ENCODE results near the gene ALCAM.

Gene ALCAM

DNA sequence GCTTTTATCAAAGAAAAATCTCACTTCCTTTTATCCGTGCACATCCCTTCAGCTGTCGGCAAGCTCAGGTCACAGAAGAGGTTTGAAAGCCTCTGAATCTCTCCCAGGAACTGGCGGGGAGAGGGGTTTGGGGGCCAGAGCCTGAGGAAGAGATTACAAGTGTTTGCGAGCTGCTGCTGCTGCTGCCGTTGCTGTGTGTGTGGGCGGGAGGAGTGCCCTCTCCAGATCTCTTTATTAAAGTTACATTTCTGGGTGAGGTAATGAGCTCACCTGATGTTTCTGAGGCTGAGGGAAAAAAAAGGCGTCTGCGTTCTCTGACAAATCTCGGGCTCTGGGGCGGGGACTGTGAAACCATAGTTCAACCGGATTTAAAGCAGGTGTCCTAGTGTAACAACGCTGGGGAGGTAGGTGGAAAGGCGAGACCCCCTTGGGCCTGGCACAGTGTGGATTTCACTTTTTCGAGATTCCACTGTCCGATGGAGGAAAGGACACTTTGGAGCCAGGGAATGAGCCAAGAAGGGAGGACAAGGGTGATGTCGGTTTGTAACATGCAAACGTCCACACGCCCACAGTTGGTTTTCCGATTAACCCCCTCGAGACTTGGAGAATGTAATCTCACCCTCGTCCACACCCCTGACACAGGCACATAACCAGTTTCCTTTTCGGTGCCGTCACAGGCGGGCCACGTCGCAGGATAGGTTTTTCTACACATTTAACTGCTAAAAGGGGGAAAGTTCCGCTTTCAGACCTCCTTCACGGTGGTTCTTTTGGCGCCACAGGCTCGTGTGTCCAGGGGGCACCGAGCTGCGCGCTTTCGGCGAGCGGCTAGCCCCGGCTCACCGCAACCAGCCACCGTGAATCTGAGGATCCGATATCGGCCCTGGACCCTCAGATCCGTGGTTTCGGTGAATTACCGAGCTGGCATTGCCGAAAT lies 2.1 kb downstream of the ALCAM start:
- POLR2A ChIA-PET (ENCODE audit: low non-redundant PET): interaction anchor here (0.6 to 0.9 kb wide), 2 partner anchors 44 to 158 kb away, joined by 3 read pairs; no protein-coding TSS in a partner anchor
- H3K27ac ChIP-seq: peak overlapping the region; percentile 97
- CTCF ChIA-PET: interaction anchor here (0.5 to 1.1 kb wide), 6 partner anchors 11 to 1095 kb away, joined by 3 to 4 read pairs (median 4); no protein-coding TSS in a partner anchor
- TF ChIP-seq, protein P1, sequence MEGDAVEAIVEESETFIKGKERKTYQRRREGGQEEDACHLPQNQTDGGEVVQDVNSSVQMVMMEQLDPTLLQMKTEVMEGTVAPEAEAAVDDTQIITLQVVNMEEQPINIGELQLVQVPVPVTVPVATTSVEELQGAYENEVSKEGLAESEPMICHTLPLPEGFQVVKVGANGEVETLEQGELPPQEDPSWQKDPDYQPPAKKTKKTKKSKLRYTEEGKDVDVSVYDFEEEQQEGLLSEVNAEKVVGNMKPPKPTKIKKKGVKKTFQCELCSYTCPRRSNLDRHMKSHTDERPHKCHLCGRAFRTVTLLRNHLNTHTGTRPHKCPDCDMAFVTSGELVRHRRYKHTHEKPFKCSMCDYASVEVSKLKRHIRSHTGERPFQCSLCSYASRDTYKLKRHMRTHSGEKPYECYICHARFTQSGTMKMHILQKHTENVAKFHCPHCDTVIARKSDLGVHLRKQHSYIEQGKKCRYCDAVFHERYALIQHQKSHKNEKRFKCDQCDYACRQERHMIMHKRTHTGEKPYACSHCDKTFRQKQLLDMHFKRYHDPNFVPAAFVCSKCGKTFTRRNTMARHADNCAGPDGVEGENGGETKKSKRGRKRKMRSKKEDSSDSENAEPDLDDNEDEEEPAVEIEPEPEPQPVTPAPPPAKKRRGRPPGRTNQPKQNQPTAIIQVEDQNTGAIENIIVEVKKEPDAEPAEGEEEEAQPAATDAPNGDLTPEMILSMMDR (conservative IDR thresholded peaks at IDR 0.05; ENCODE audit: low read depth): no peak
- peak; percentile 68 for DNase-seq (ENCODE audit: low spot score)

DNA sequence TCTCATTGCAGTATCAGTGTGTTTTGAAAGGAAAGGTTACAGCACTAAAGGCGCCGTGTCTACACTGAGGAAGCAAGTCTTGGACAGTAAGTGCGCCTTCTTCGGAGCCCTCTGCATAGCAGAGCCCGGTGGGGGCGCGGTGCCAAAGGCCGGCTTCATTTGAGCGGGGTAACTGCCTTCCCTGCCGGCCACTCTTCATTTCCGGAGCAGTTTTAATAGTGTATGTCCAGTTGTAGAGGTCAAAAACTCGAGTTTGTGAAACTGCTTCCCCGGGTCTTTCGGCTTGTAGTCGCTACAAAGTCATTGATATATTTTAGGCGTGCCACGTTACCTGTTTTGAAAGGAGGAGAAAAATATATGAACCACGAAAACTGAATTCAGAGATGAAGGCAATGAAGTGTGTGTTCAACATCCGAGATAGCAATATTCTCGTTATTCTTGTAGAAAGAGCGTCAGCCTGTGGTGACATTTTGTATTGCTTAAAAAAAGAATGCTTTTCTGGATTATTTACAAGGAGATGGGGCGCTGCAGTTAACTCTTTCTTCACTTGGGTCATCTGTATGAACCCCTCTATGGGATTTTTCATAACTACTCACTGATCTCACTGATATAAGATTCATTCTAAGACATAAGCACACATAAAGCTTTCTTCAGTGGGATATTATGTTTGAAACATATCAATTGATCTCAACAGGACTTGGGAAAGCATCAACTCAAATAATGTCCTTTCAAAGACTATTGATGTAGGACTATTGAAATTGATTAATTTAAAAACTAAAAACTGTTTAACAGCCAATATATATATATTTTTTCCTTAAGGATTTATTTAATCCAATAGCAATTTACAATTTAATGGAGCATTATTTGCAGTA lies 3.0 kb downstream of the ALCAM start:
- ChIA-PET POLR2A (ENCODE audit: low non-redundant PET) (no interaction called here), CTCF (interaction anchor here (0.6 to 1.0 kb wide), 6 partner anchors 36 to 793 kb away, joined by 3 to 4 read pairs (median 4); no protein-coding TSS in a partner anchor)
- peak overlapping the region; percentile 97 for H3K27ac ChIP-seq
- peak; percentile 16 for DNase-seq (ENCODE audit: low spot score)
- TF ChIP-seq, protein P1 (conservative IDR thresholded peaks at IDR 0.05; ENCODE audit: low read depth): peak; percentile 92

DNA sequence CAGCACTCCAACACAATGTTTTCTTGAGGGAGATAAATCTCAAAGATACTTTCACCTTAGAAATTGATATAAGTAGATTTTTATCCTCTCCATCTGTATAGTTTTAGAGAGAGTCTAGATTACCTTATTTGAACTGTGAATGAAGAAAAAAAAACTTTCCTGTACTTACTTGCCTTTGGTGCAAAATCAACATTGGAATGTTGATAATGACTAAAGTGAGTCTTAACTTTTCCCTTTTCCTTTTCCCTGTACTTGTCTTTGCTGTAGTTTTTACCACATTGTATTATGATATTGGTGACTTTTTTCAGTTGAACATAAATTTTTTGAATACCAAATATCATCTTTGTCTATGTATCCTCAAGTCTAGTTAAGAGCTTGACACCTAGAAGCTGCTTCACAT lies 6.7 kb downstream of the ALCAM start:
- TF ChIP-seq, protein P1 (conservative IDR thresholded peaks at IDR 0.05; ENCODE audit: low read depth): no peak
- ChIA-PET CTCF (no interaction called here), POLR2A (ENCODE audit: low non-redundant PET) (no interaction called here)
- no peak for DNase-seq (ENCODE audit: low spot score)
- no peak overlapping the region for H3K27ac ChIP-seq

DNA sequence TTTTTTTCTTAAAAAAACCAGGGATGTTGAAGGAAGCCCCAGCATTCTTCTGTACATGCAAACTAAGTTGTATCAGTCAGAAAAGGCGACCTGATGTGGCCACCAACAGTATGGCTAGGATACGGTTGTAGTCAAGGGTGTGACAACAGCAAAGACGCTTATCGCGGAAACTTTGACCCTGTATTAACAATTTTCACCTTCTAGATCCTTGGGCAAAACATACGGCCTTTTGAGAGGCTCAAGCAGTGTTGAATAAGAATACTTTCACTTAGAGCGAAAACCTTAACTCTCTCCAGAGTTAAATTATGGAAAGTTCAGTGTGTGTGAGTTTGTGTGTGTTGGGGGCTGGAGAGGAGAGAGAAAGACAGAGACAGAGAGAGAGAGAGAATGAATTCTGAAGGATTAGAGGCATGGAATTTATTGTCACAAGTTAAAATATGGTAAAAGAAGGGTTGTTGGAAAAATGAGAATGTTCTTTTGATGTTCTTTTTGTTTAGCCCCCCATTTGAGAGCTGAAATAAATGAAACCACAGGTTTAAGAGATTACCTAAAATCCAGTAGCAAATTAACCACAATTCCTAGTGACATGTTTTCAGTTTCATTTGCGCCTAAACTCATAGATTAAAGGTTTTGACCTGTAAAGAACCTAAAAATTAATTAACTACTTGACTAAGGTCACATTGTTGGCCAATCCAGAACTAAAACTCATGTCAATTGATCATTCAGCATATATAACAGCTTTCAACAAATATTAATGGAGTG lies 9.2 kb downstream of the ALCAM start:
- TF ChIP-seq, protein P1 (conservative IDR thresholded peaks at IDR 0.05; ENCODE audit: low read depth): no peak
- ChIA-PET POLR2A (ENCODE audit: low non-redundant PET) (no interaction called here), CTCF (interaction anchor here (0.6 kb wide), 2 partner anchors 430 to 1190 kb away, joined by 3 to 6 read pairs; no protein-coding TSS in a partner anchor)
- no peak for DNase-seq (ENCODE audit: low spot score)
- H3K27ac ChIP-seq: no peak overlapping the region

DNA sequence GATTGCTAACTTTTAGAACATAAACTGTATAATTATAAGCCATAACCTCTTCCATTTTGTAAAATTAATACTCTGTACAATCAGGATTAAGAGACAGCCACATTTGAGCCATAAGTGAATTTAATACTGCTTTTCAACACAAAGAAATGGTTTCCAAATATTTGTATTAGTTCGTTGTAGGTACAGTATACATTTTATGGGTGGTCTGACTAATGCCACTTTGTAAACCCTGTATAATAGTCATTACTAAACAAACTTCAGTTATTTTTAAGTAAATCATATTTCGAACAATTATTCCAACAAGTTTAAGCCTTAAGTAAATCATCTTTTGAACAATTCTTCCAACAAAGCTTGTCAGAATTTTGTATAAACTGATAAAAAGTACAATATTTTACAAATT lies 11.0 kb downstream of the ALCAM start:
- ChIA-PET POLR2A (ENCODE audit: low non-redundant PET) (no interaction called here), CTCF (no interaction called here)
- TF ChIP-seq, protein P1 (conservative IDR thresholded peaks at IDR 0.05; ENCODE audit: low read depth): no peak
- DNase-seq (ENCODE audit: low spot score): no peak
- H3K27ac ChIP-seq: no peak overlapping the region

All from RWPE1 (cell line).